ENCODE results near the gene TP73.
A peak's percentile ranks its signal among the peaks of the same experiment; 100 is the strongest.

TP73 gene

GRCh38 chr1:3731583-3732433 lies 79.5 kb downstream of the TP73 start:
- DNase-seq: no peak

- DNase-seq: no peak
Measured at GRCh38 chr1:3732434-3733093, 80.2 kb downstream of the TP73 start.

- DNase-seq: no peak
Measured at GRCh38 chr1:3733094-3733882, 81.0 kb downstream of the TP73 start.

- DNase-seq: no peak
Measured at GRCh38 chr1:3733883-3734589, 81.7 kb downstream of the TP73 start.

GRCh38 chr1:3734602-3735001 lies 82.3 kb downstream of the TP73 start:
- DNase-seq: no peak

GRCh38 chr1:3735027-3735681 lies 82.8 kb downstream of the TP73 start:
- DNase-seq: no peak

GRCh38 chr1:3735688-3736087 lies 83.4 kb downstream of the TP73 start:
- DNase-seq: no peak

GRCh38 chr1:3736131-3736561 lies 83.8 kb downstream of the TP73 start:
- DNase-seq: peak in 1 of 3 donors; percentile 12

GRCh38 chr1:3736708-3737107 lies 84.4 kb downstream of the TP73 start:
- no peak for DNase-seq

GRCh38 chr1:3738943-3739342 lies 86.6 kb downstream of the TP73 start:
- DNase-seq: no peak

GRCh38 chr1:3740042-3740441 lies 87.7 kb downstream of the TP73 start:
- DNase-seq: no peak

- DNase-seq: no peak
Measured at GRCh38 chr1:3740752-3741151, 88.4 kb downstream of the TP73 start.

GRCh38 chr1:3741566-3742438 lies 89.5 kb downstream of the TP73 start:
- no peak for DNase-seq

- no peak for DNase-seq
Measured at GRCh38 chr1:3742439-3743298, 90.4 kb downstream of the TP73 start.

GRCh38 chr1:3743421-3743820 lies 91.1 kb downstream of the TP73 start:
- DNase-seq: peak in 1 of 3 donors; percentile 21

GRCh38 chr1:3743826-3744225 lies 91.5 kb downstream of the TP73 start:
- DNase-seq: no peak

GRCh38 chr1:3744646-3745045 lies 92.3 kb downstream of the TP73 start:
- DNase-seq: no peak

- DNase-seq: no peak
Measured at GRCh38 chr1:3745071-3745470, 92.8 kb downstream of the TP73 start.

GRCh38 chr1:3745590-3746381 lies 93.5 kb downstream of the TP73 start:
- no peak for DNase-seq

All from suppressor macrophage treated with lipopolysaccharide for 1 hour (primary cell).